Measurements from ENCODE around the gene PTBP3.

- TF ChIP-seq, protein P1, sequence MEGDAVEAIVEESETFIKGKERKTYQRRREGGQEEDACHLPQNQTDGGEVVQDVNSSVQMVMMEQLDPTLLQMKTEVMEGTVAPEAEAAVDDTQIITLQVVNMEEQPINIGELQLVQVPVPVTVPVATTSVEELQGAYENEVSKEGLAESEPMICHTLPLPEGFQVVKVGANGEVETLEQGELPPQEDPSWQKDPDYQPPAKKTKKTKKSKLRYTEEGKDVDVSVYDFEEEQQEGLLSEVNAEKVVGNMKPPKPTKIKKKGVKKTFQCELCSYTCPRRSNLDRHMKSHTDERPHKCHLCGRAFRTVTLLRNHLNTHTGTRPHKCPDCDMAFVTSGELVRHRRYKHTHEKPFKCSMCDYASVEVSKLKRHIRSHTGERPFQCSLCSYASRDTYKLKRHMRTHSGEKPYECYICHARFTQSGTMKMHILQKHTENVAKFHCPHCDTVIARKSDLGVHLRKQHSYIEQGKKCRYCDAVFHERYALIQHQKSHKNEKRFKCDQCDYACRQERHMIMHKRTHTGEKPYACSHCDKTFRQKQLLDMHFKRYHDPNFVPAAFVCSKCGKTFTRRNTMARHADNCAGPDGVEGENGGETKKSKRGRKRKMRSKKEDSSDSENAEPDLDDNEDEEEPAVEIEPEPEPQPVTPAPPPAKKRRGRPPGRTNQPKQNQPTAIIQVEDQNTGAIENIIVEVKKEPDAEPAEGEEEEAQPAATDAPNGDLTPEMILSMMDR (IDR thresholded peaks at IDR 0.05), result no peak
- no peak for TF ChIP-seq POLR2A (IDR thresholded peaks at IDR 0.05)
Measured at GRCh38 chr9:112273876-112274275, 59.5 kb downstream of the PTBP3 start.

All from ovary (tissue), 3 donors.